Measurements from ENCODE around the gene WNT7A.

DNA sequence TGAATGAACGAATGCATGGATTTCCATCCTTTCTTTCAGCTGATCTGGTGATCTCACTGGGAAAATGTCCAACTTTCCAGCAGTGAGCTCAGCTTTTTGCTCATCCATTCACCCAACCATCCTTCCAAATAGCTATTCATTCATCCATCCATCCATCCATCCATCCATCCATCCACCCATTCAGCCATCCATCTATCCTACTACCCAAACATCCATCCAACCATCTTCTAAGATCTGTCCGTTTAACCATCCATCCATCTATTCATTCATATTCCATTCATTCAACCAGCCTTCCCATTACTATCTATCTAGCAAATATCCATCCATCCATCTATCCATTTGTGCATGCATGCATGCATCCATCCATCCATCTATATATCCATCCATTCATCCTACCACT lies 39.4 kb downstream of the WNT7A start:
- TF ChIP-seq, protein P1, sequence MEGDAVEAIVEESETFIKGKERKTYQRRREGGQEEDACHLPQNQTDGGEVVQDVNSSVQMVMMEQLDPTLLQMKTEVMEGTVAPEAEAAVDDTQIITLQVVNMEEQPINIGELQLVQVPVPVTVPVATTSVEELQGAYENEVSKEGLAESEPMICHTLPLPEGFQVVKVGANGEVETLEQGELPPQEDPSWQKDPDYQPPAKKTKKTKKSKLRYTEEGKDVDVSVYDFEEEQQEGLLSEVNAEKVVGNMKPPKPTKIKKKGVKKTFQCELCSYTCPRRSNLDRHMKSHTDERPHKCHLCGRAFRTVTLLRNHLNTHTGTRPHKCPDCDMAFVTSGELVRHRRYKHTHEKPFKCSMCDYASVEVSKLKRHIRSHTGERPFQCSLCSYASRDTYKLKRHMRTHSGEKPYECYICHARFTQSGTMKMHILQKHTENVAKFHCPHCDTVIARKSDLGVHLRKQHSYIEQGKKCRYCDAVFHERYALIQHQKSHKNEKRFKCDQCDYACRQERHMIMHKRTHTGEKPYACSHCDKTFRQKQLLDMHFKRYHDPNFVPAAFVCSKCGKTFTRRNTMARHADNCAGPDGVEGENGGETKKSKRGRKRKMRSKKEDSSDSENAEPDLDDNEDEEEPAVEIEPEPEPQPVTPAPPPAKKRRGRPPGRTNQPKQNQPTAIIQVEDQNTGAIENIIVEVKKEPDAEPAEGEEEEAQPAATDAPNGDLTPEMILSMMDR (IDR thresholded peaks at IDR 0.05; ENCODE audit: low read depth, low read length, missing input control) = no peak
- TF ChIP-seq EGR1 (IDR thresholded peaks at IDR 0.05; ENCODE audit: low read depth in 2 of 2) = no peak
- no peak for TF ChIP-seq RAD21 (IDR thresholded peaks at IDR 0.05)
- TF ChIP-seq, protein P2, sequence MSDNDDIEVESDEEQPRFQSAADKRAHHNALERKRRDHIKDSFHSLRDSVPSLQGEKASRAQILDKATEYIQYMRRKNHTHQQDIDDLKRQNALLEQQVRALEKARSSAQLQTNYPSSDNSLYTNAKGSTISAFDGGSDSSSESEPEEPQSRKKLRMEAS (IDR thresholded peaks at IDR 0.05) = no peak
- TF ChIP-seq, protein P3, sequence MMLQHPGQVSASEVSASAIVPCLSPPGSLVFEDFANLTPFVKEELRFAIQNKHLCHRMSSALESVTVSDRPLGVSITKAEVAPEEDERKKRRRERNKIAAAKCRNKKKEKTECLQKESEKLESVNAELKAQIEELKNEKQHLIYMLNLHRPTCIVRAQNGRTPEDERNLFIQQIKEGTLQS (IDR thresholded peaks at IDR 0.05) = no peak
- TF ChIP-seq SP1 (IDR thresholded peaks at IDR 0.05) = no peak

Data from liver (tissue), 3 donors.